Measurements from ENCODE around the gene CREB3L4. TPM values are rescaled to one million over a fixed set of nuclear protein-coding genes. Genes with fewer than 3 reads are reported as not detected.

Gene CREB3L4
- total RNA-seq, result 18.5 TPM

- peak; percentile 92 for DNase-seq (ENCODE audit: low spot score)
These were observed at the start of gene CREB3L4 for GRCh38 chr1:153967107-153967999. CREB3L4 (plus strand) TSS chr1:153967902; CDS start chr1:153968526, 624 bp downstream.

- no peak for DNase-seq (ENCODE audit: low spot score)
These were observed 47.5 kb upstream of the CREB3L4 start for GRCh38 chr1:153919876-153920852.

- DNase-seq (ENCODE audit: low spot score), result no peak
These were observed 46.5 kb upstream of the CREB3L4 start for GRCh38 chr1:153921080-153921802.

DNA sequence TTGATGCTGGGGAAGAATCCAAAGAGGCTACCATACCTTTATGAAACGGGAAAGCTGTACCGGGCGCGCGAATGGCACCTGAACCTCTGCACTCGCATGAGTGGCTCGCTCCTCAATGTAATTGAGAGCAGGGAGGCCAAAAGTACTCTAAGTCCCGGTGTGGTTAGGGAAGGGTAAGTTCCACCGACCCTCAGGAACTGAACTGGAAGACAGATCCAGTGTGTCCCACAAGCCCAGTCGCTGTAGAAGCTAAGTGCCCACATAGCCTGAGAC lies 46.0 kb upstream of the CREB3L4 start:
- no peak for DNase-seq (ENCODE audit: low spot score)

GRCh38 chr1:153922076-153922971 lies 45.4 kb upstream of the CREB3L4 start:
- no peak for DNase-seq (ENCODE audit: low spot score)

- DNase-seq (ENCODE audit: low spot score), result peak; percentile 100
These were observed 44.5 kb upstream of the CREB3L4 start, which contains the start of gene GATAD2B for GRCh38 chr1:153922972-153923925. GATAD2B (minus strand) TSS chr1:153922972; CDS start chr1:153828347, 94,625 bp downstream.

GRCh38 chr1:153926405-153926804 lies 41.3 kb upstream of the CREB3L4 start:
- DNase-seq (ENCODE audit: low spot score), result no peak

DNA sequence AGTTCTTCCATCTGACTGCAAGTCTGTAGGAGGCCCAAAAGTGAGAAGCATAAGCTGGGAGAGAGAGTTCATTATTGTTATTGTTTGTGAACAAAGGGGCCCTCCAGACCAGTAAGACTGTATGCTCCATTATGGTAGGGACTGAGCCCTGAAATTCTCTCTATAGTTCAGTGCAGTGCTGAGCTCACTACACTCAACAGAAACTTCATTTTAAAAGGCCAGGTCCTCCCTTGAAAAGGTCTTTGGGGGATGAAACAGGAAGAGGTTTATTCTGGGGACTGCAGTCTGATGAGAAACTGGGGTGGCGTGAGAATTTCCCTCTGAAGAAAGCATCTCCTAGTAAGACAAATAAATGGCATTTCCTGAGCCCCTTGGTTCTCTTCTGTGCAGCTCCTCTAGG lies 39.5 kb upstream of the CREB3L4 start:
- DNase-seq (ENCODE audit: low spot score), result no peak

DNA sequence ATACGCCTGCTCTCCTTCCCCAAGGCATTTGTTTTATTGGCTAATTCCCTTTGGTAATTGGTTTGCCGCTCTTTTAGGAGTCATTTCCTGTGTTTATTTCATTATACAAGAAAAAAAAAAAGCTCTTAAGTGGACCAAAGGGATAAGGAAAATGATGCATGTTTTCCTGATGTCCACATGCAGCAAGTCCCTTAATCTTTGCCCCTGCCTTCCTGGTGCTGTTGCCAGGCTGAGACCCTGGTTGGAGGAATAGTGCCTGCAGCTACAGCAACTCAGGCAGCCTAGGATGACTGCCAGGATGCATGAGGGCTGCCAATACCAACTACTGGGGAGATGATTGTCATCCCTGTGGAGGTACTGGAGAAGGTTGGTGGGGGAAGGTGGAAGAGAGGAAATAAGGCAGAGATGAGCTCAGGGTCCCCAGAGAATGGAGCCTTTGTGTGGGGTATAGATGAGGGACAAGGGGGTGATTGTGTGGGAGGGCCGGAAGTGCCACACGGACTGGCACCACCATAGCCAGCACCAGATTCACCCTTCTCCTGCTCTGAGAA lies 38.8 kb upstream of the CREB3L4 start:
- no peak for DNase-seq (ENCODE audit: low spot score)

GRCh38 chr1:153929426-153929825 lies 38.3 kb upstream of the CREB3L4 start:
- DNase-seq (ENCODE audit: low spot score), result no peak

- no peak for DNase-seq (ENCODE audit: low spot score)
These were observed 37.4 kb upstream of the CREB3L4 start for GRCh38 chr1:153929981-153930948.

- DNase-seq (ENCODE audit: low spot score), result no peak
These were observed 35.3 kb upstream of the CREB3L4 start for GRCh38 chr1:153932156-153933131.

DNA sequence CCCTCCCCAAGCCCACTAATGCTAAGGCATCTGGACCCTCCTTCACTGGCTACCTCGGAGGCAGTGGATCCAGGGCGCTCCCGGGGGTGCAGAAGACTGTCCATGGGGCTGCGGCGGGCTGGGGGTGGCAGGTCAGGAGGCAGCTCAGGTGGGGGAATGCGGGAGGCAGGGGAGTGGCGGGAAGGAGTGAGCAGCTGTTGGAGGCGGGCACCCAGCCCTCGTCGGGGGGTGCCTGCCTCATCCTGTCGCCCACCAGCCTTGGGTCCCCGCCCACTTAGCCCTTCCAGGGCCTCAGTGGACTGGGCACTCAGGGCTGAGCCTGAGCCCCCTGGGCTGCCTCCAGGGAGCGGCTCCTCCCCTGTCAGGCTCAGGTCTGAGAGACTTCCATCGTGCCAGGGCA lies 34.3 kb upstream of the CREB3L4 start:
- no peak for DNase-seq (ENCODE audit: low spot score)

DNA sequence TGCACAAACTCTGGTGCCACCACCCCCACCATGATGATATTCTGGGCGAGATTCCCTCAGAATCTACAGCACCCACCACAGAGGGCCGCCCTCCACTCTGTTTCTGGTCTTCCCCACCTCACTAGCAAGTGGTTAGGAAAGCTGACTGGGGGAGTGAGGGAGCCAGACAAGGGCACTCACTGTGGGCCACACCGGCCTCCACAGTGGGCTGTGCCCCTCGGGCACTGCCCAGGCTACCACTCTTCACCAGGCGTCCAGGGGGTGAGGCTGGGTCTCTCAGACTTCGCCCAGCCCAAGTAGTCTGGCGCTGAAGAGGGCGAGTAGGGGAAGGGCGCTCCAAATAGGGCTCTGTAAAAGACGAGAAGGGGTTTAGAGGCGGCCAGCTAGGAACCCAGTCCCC lies 33.7 kb upstream of the CREB3L4 start:
- no peak for DNase-seq (ENCODE audit: low spot score)

DNA sequence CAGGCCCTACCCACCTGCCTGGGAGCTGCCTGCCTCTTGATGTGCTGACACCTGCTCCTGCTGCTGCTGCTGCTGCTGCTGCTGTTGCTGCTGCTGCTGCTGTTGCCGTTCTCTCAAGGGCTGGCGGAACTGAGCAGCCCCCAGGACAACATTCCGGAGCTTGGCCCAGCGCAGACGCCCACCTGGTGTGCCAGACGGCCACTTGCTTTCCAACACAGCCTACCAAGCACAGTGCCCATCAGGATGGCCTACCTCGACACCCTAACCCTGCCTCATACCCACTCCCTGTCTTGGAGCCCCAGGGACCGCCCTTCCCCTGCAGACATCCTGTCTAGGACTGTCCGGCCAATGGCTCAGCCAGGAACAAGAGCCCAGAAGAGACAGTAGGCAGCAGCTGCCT lies 33.0 kb upstream of the CREB3L4 start:
- no peak for DNase-seq (ENCODE audit: low spot score)

DNA sequence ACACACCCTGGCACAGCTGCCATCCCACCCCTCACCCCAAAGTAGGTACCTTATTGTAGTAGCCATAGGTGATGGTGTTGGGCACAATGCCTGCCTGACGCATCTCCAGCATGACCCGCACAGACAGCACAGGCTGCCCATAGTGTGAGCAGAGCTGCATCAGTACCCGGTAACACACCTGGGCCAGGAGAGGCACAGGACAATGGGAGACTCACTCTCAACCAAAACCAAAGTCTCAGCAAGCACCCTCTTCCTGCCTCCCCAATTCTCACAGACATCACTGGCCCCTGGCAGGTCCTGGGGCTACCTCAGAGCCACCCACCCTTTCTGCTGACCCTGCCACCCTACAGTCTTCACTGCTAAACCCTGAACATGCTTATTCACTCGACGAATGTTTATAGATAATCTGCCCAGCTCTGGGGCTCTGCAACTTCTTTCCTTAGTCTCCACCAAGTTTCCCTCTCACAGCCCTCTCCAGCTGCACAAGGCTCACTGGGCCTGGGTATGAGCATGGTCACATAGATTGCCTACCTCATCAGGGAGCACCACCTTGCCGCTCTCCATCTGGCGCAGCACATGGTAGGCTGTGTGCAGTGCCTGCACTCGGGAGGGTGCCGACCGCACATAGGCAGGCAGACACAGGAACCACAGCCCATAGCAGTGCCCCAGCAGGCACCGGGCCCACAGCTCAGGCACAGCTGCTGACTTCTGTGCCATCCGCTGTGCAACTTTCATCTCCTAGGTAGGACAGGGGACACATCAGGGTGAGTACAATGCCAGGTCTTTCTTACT lies 31.5 kb upstream of the CREB3L4 start:
- no peak for DNase-seq (ENCODE audit: low spot score)
